Suprapubic skin (tissue), 4 donors: ENCODE measurements around the gene LPP.

Source experiments
- CTCF ChIP-seq, 2 donors: fragments of 200-600 bp in 1 of 2; fragments of 450-650 bp in 1 of 2; sonication (generic) in 1 of 2; IDR thresholded peaks; one replicate each; pipeline ENCODE4 v1.5.1; 2016 to 2019; ENCODE audit warnings: antibody characterized with exemption in 2 of 2, mild to moderate bottlenecking in 1 of 2, moderate library complexity in 1 of 2
- EP300 ChIP-seq: sonication (generic); formaldehyde crosslinking; IDR thresholded peaks from one replicate; pipeline ENCODE4 v1.6.1; 2017; ENCODE audit warnings: antibody characterized with exemption
- POLR2A ChIP-seq, 2 donors: fragments of 450-650 bp; IDR thresholded peaks; one replicate each; pipeline ENCODE4 v1.6.1; 2017; ENCODE audit warnings: antibody characterized with exemption in 2 of 2, mild to moderate bottlenecking in 2 of 2, moderate library complexity in 2 of 2
- POLR2AphosphoS5 ChIP-seq, 3 donors: sonication (generic); formaldehyde crosslinking; IDR thresholded peaks; one replicate each; pipeline ENCODE4 v1.6.1; 2017; ENCODE audit warnings: antibody characterized with exemption in 3 of 3

- TF ChIP-seq POLR2A (IDR thresholded peaks at IDR 0.05), result no peak
- no peak for TF ChIP-seq POLR2AphosphoS5 (IDR thresholded peaks at IDR 0.05)
- TF ChIP-seq CTCF (IDR thresholded peaks at IDR 0.05), result no peak
- no peak for TF ChIP-seq EP300
These were observed 85.1 kb downstream of the LPP start for GRCh38 chr3:188239035-188239434.
